ENCODE measurements around the gene CZIB. TPM values are rescaled to one million over a fixed set of nuclear protein-coding genes. Genes with fewer than 3 reads are reported as not detected.

CZIB gene
- total and polyA plus RNA-seq, 2 of the 13 experiments (the other 11 are each of a cell fraction or from before 2014, with no cell fraction given), result 49.2 to 67.0 TPM

GRCh38 chr1:53183095-53183990 lies 37.1 kb downstream of the CZIB start (continued):
- TF ChIP-seq, protein P1, sequence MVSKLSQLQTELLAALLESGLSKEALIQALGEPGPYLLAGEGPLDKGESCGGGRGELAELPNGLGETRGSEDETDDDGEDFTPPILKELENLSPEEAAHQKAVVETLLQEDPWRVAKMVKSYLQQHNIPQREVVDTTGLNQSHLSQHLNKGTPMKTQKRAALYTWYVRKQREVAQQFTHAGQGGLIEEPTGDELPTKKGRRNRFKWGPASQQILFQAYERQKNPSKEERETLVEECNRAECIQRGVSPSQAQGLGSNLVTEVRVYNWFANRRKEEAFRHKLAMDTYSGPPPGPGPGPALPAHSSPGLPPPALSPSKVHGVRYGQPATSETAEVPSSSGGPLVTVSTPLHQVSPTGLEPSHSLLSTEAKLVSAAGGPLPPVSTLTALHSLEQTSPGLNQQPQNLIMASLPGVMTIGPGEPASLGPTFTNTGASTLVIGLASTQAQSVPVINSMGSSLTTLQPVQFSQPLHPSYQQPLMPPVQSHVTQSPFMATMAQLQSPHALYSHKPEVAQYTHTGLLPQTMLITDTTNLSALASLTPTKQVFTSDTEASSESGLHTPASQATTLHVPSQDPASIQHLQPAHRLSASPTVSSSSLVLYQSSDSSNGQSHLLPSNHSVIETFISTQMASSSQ (IDR thresholded peaks at IDR 0.05; ENCODE audit: low read depth), result peak; percentile 58
- TF ChIP-seq, protein P1 (CRISPR knock-in tag; IDR thresholded peaks at IDR 0.05; ENCODE audit: borderline replicate concordance), result peak; percentile 83; the same call in 1 of the 2 replicates
- TF ChIP-seq, protein P2, sequence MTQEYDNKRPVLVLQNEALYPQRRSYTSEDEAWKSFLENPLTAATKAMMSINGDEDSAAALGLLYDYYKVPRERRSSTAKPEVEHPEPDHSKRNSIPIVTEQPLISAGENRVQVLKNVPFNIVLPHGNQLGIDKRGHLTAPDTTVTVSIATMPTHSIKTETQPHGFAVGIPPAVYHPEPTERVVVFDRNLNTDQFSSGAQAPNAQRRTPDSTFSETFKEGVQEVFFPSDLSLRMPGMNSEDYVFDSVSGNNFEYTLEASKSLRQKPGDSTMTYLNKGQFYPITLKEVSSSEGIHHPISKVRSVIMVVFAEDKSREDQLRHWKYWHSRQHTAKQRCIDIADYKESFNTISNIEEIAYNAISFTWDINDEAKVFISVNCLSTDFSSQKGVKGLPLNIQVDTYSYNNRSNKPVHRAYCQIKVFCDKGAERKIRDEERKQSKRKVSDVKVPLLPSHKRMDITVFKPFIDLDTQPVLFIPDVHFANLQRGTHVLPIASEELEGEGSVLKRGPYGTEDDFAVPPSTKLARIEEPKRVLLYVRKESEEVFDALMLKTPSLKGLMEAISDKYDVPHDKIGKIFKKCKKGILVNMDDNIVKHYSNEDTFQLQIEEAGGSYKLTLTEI (CRISPR knock-in tag; conservative IDR thresholded peaks at IDR 0.05), result no peak
- TF ChIP-seq ZFAT (CRISPR knock-in tag; conservative IDR thresholded peaks at IDR 0.05), result no peak
- peak; percentile 69 for TF ChIP-seq DRAP1 (CRISPR knock-in tag; IDR thresholded peaks at IDR 0.05)
- no peak for TF ChIP-seq CENPX (CRISPR knock-in tag; IDR thresholded peaks at IDR 0.05)
- peak; percentile 91 for TF ChIP-seq TBL1XR1 (IDR thresholded peaks at IDR 0.05; ENCODE audit: borderline replicate concordance, low read length, partially characterized antibody)
- no peak for TF ChIP-seq SETDB1 (CRISPR knock-in tag; IDR thresholded peaks at IDR 0.05; ENCODE audit: borderline replicate concordance)
- peak; percentile 74 for TF ChIP-seq GFI1 (CRISPR knock-in tag; IDR thresholded peaks at IDR 0.05; ENCODE audit: borderline replicate concordance)
- TF ChIP-seq ATF7 (IDR thresholded peaks at IDR 0.05), result no peak
- no peak; the same call in 1 of the 2 replicates for TF ChIP-seq ATF7 (CRISPR knock-in tag; IDR thresholded peaks at IDR 0.05)
- peak; percentile 78; the same call in 1 of the 2 replicates for TF ChIP-seq KLF12 (CRISPR knock-in tag; IDR thresholded peaks at IDR 0.05; ENCODE audit: borderline replicate concordance)
- TF ChIP-seq, protein P3, sequence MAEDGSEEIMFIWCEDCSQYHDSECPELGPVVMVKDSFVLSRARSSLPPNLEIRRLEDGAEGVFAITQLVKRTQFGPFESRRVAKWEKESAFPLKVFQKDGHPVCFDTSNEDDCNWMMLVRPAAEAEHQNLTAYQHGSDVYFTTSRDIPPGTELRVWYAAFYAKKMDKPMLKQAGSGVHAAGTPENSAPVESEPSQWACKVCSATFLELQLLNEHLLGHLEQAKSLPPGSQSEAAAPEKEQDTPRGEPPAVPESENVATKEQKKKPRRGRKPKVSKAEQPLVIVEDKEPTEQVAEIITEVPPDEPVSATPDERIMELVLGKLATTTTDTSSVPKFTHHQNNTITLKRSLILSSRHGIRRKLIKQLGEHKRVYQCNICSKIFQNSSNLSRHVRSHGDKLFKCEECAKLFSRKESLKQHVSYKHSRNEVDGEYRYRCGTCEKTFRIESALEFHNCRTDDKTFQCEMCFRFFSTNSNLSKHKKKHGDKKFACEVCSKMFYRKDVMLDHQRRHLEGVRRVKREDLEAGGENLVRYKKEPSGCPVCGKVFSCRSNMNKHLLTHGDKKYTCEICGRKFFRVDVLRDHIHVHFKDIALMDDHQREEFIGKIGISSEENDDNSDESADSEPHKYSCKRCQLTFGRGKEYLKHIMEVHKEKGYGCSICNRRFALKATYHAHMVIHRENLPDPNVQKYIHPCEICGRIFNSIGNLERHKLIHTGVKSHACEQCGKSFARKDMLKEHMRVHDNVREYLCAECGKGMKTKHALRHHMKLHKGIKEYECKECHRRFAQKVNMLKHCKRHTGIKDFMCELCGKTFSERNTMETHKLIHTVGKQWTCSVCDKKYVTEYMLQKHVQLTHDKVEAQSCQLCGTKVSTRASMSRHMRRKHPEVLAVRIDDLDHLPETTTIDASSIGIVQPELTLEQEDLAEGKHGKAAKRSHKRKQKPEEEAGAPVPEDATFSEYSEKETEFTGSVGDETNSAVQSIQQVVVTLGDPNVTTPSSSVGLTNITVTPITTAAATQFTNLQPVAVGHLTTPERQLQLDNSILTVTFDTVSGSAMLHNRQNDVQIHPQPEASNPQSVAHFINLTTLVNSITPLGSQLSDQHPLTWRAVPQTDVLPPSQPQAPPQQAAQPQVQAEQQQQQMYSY (CRISPR knock-in tag; IDR thresholded peaks at IDR 0.05), result 0 out of 2 replicates have a peak, but pooled peaks have one; percentile 36
- TF ChIP-seq REL (CRISPR knock-in tag; conservative IDR thresholded peaks at IDR 0.05), result no peak
- no peak for TF ChIP-seq NFKB2 (CRISPR knock-in tag; IDR thresholded peaks at IDR 0.05; ENCODE audit: borderline replicate concordance)
- TF ChIP-seq ZNF552 (CRISPR knock-in tag; IDR thresholded peaks at IDR 0.05; ENCODE audit: borderline replicate concordance), result peak; percentile 42; the same call in 1 of the 2 replicates
- TF ChIP-seq ZNF550 (CRISPR knock-in tag; IDR thresholded peaks at IDR 0.05; ENCODE audit: borderline replicate concordance), result no peak

Measured in HepG2 (cell line).